SK-N-SH (cell line): Measurements from ENCODE around the gene NANS. TPM values are rescaled to one million over a fixed set of nuclear protein-coding genes. Genes with fewer than 3 reads are reported as not detected.

Experiments
- CTCF ChIA-PET: fragments of 300-600, 350-600 bp; formaldehyde crosslinking; extraction: SDS; loops from one replicate; lab custom pipeline; 2021; lab: Yijun Ruan, JAX
- POLR2A ChIA-PET: fragments of 350-600 bp; sonication (Branson Sonifier 250); formaldehyde crosslinking; extraction: SDS; loops from one replicate; lab custom pipeline; 2020; ENCODE audit warnings: antibody characterized with exemption, inconsistent platforms; lab: Yijun Ruan, JAX
- DNase-seq: peaks from one replicate; pipeline ENCODE4 v3.0.0; 2012
- H2AFZ ChIP-seq: fragments of 200-600 bp; sonication (generic); 2 replicates; pipeline ENCODE4 v1.8.1; 2016; ENCODE audit warnings: antibody characterized with exemption, mild to moderate bottlenecking, low read depth
- H3F3A ChIP-seq: fragments of 200-600 bp; sonication (generic); replicated peaks from 2 replicates; pipeline ENCODE3; 2016; ENCODE audit warnings: antibody characterized with exemption, mild to moderate bottlenecking; ENCODE audit not compliant: insufficient read depth
- H3K27ac ChIP-seq, 2 experiments: fragments of 200-500 bp in 1 of 2; fragments of 200-600 bp in 1 of 2; sonication (Bioruptor generic) in 1 of 2; sonication (generic), shearing (Covaris generic) in 1 of 2; 2 replicates each; pipeline versions ENCODE4 v1.5.1 to v1.6.1; 2014 to 2016; ENCODE audit warnings: low read depth in 2 of 2, inconsistent platforms in 1 of 2, low read length in 1 of 2, mild to moderate bottlenecking in 1 of 2, mixed read lengths in 1 of 2
- H3K27me3 ChIP-seq: fragments of 200-600 bp; sonication (generic), shearing (Covaris generic); 2 replicates; pipeline ENCODE4 v1.6.1; 2016; ENCODE audit warnings: mixed run types; ENCODE audit not compliant: insufficient read depth
- H3K36me3 ChIP-seq, 2 experiments: fragments of 200-500 bp in 1 of 2; fragments of 200-600 bp in 1 of 2; sonication (Bioruptor generic) in 1 of 2; sonication (generic) in 1 of 2; replicated peaks in 1 of 2; 2 replicates each; pipeline versions ENCODE3 to v1.5.1; 2014 to 2016; ENCODE audit warnings: low read length in 1 of 2, mild to moderate bottlenecking in 1 of 2; ENCODE audit not compliant: insufficient read depth in 2 of 2, control insufficient read depth in 1 of 2
- H3K4me1 ChIP-seq, 2 experiments: fragments of 200-500 bp in 1 of 2; fragments of 200-600 bp in 1 of 2; sonication (Bioruptor generic) in 1 of 2; sonication (generic), shearing (Covaris generic) in 1 of 2; 2 replicates each; pipeline versions ENCODE4 v1.5.1 to v1.6.1; 2014 to 2016; ENCODE audit warnings: low read depth in 1 of 2, low read length in 1 of 2, mixed run types in 1 of 2; ENCODE audit not compliant: insufficient read depth in 2 of 2, control insufficient read depth in 1 of 2
- H3K4me2 ChIP-seq: fragments of 200-600 bp; sonication (generic), shearing (Covaris generic); 2 replicates; pipeline ENCODE4 v1.6.1; 2017; ENCODE audit warnings: mixed run types
- H3K4me3 ChIP-seq, 2 experiments: fragments of 200-500 bp in 1 of 2; fragments of 200-600 bp in 1 of 2; sonication (Bioruptor generic) in 1 of 2; sonication (generic), shearing (Covaris generic) in 1 of 2; 2 replicates each; pipeline versions ENCODE4 v1.5.1 to v1.8.1; 2014 to 2016; ENCODE audit warnings: low read depth in 2 of 2, inconsistent platforms in 1 of 2, low read length in 1 of 2, mild to moderate bottlenecking in 1 of 2, mixed read lengths in 1 of 2, moderate library complexity in 1 of 2
- H3K79me2 ChIP-seq: fragments of 200-600 bp; sonication (generic); 2 replicates; pipeline ENCODE4 v1.8.1; 2017; ENCODE audit warnings: mild to moderate bottlenecking; ENCODE audit not compliant: insufficient read depth
- H3K9ac ChIP-seq: fragments of 200-600 bp; sonication (generic); 2 replicates; pipeline ENCODE4 v1.6.1; 2017; ENCODE audit warnings: mixed run types
- H3K9me2 ChIP-seq: fragments of 200-600 bp; sonication (generic); 2 replicates; pipeline ENCODE4 v1.6.1; 2017; ENCODE audit warnings: mixed run types
- H3K9me3 ChIP-seq: fragments of 200-600 bp; sonication (generic); 2 replicates; pipeline ENCODE4 v1.6.1; 2017; ENCODE audit warnings: mixed run types, mild to moderate bottlenecking, moderate library complexity
- H4K20me1 ChIP-seq: fragments of 200-600 bp; sonication (generic); 2 replicates; pipeline ENCODE4 v1.6.1; 2017; ENCODE audit warnings: mild to moderate bottlenecking, mixed run types; ENCODE audit not compliant: insufficient read depth
- CHD2 ChIP-seq: fragments of 150-350 bp; IDR thresholded peaks from 2 replicates; pipeline ENCODE4 v1.6.1; 2018; ENCODE audit warnings: low read length; ENCODE audit not compliant: partially characterized antibody
- ELF1 ChIP-seq: IDR thresholded peaks from 2 replicates; pipeline ENCODE4 v1.4.0; 2012
- EP300 ChIP-seq, 2 experiments: IDR thresholded peaks; 2 replicates each; pipeline versions ENCODE4 v1.4.0 to v1.6.1; 2012; ENCODE audit warnings: borderline replicate concordance in 1 of 2, low read depth in 1 of 2, low read length in 1 of 2
- EZH2phosphoT487 ChIP-seq: fragments of 200-600 bp; sonication (generic); IDR thresholded peaks from 2 replicates; pipeline ENCODE4 v1.6.1; 2017; ENCODE audit warnings: low read depth, mixed run types, mild to moderate bottlenecking, antibody characterized with exemption, moderate library complexity, borderline replicate concordance
- FOSL2 ChIP-seq: IDR thresholded peaks from 2 replicates; pipeline ENCODE4 v1.4.0; 2012; ENCODE audit warnings: low read depth, mild to moderate bottlenecking, moderate library complexity, borderline replicate concordance
- FOXJ3 ChIP-seq: sonication (generic); formaldehyde crosslinking; IDR thresholded peaks from 2 replicates; pipeline ENCODE4 v1.5.1; 2020; ENCODE audit warnings: mild to moderate bottlenecking, missing genetic modification reagents
- FOXM1 ChIP-seq: IDR thresholded peaks from 2 replicates; pipeline ENCODE4 v1.4.0; 2012; ENCODE audit warnings: low read depth, mild to moderate bottlenecking
- GATA2 ChIP-seq: sonication (generic); formaldehyde crosslinking; IDR thresholded peaks from 2 replicates; pipeline ENCODE4 v1.5.0; 2020; ENCODE audit warnings: mild to moderate bottlenecking, missing genetic modification reagents
- IRF3 ChIP-seq: fragments of 150-350 bp; IDR thresholded peaks from 2 replicates; pipeline ENCODE4 v1.6.1; 2016; ENCODE audit warnings: mild to moderate bottlenecking, low read depth, low read length
- JUND ChIP-seq: IDR thresholded peaks from 2 replicates; pipeline ENCODE4 v1.4.0; 2012
- MEF2A ChIP-seq: IDR thresholded peaks from 2 replicates; pipeline ENCODE4 v1.4.0; 2012; ENCODE audit warnings: low read depth, borderline replicate concordance
- NFIC ChIP-seq: IDR thresholded peaks from 2 replicates; pipeline ENCODE4 v1.4.0; 2012; ENCODE audit warnings: borderline replicate concordance
- POLR2AphosphoS5 ChIP-seq: IDR thresholded peaks from 2 replicates; pipeline ENCODE4 v1.6.1; 2012; ENCODE audit warnings: low read depth, low read length
- RAD21 ChIP-seq: IDR thresholded peaks from 2 replicates; pipeline ENCODE4 v1.6.1; 2012; ENCODE audit warnings: mild to moderate bottlenecking, low read length
- REST ChIP-seq: IDR thresholded peaks from 2 replicates; pipeline ENCODE4 v1.6.1; 2012; ENCODE audit warnings: mild to moderate bottlenecking, low read depth, low read length, moderate library complexity
- SMC3 ChIP-seq: IDR thresholded peaks from 2 replicates; pipeline ENCODE4 v1.6.1; 2012; ENCODE audit warnings: low read depth, low read length, improper control_type of control experiment
- YY1 ChIP-seq: IDR thresholded peaks from 2 replicates; pipeline ENCODE4 v1.4.0; 2012; ENCODE audit warnings: low read depth, mild to moderate bottlenecking
- WGBS: methylation state at CpG from one replicate; pipeline ENCODE4 v1.1.6; 2017; ENCODE audit warnings: low lambda C conversion rate; 5-methylcytosine and 5-hydroxymethylcytosine counted together
- polyA plus RNA-seq, 3 experiments: library from polyadenylated mRNA; depleted of rRNA; stranded (reverse); fragments of >200 nt; gene quantifications; 2 replicates each; pipeline ENCODE4 v1.2.3, GENCODE V29; 2012

Gene NANS
- polyA plus RNA-seq, 1 of the 3 experiments (the other 2 are of a cell fraction): 61.3 TPM

- TF ChIP-seq IRF3 (no peak), FOXJ3 (CRISPR knock-in tag) (no peak), FOSL2 (no peak), RAD21 (no peak), CHD2 (no peak)
Observed at GRCh38 chr9:98049288-98050072, 7.1 kb upstream of the NANS start (continued).

- Histone ChIP-seq H3K4me1 (no peaks in the 10 kb centered on the region), H3K9ac (no peak overlapping the region), H4K20me1 (no peaks in the 10 kb centered on the region), H3K4me2 (no peak overlapping the region), H3K36me3 (no peaks in the 10 kb centered on the region), H3K9me2 (no peaks in the 10 kb centered on the region), H3K27me3 (no peaks in the 10 kb centered on the region), H2AFZ (no peak overlapping the region), H3F3A (no peaks in the 10 kb centered on the region), H3K79me2 (no peaks in the 10 kb centered on the region), H3K9me3 (no peaks in the 10 kb centered on the region), H3K4me3 (no peak overlapping the region), H3K27ac (no peak overlapping the region)
- ChIA-PET POLR2A (no interaction called here), CTCF (interaction anchor here (1.6 to 2.0 kb wide), 2 partner anchors 15 to 127 kb away, joined by 4 to 10 read pairs; partner anchors contain the start of gene TRMO)
- TF ChIP-seq JUND (no peak), FOXM1 (no peak), ELF1 (no peak), NFIC (no peak), EZH2phosphoT487 (no peak), GATA2 (no peak), EP300 (IDR thresholded peaks at IDR 0.05; ENCODE audit: borderline replicate concordance in 1 of 2, low read depth in 1 of 2, low read length in 1 of 2) (no peak), MEF2A (no peak), REST (no peak), RAD21 (no peak), YY1 (no peak), SMC3 (no peak), POLR2AphosphoS5 (no peak)
- DNase-seq: no peak
- 94% methylated on average over 4 of the region's 4 CpGs for WGBS
Observed at GRCh38 chr9:98050351-98050750, 6.2 kb upstream of the NANS start.
